HFFc6 (cell line): ENCODE data around the gene CERS6. TPM values are rescaled to one million over a fixed set of nuclear protein-coding genes. Genes with fewer than 3 reads are reported as not detected.

Experiments
- DNase-seq: peaks from one replicate; pipeline ENCODE4 v3.0.0-alpha.2; 2018
- H3K27ac Mint-ChIP-seq: 2 replicates; pipeline ENCODE4 v1.8.0; 2020; ENCODE audit warnings: mild to moderate bottlenecking, mixed read lengths
- H3K27me3 Mint-ChIP-seq: 2 replicates; pipeline ENCODE4 v1.8.0; 2021; ENCODE audit warnings: mild to moderate bottlenecking, moderate library complexity, mixed read lengths; ENCODE audit not compliant: insufficient read depth
- H3K36me3 Mint-ChIP-seq: 2 replicates; pipeline ENCODE4 v1.8.0; 2021; ENCODE audit warnings: low read depth, mixed read lengths
- H3K4me1 Mint-ChIP-seq: 2 replicates; pipeline ENCODE4 v1.8.0; 2020; ENCODE audit warnings: low read depth, mixed read lengths
- H3K4me3 Mint-ChIP-seq: 2 replicates; pipeline ENCODE4 v1.8.0; 2020; ENCODE audit warnings: mild to moderate bottlenecking, moderate library complexity, mixed read lengths
- H3K9me3 Mint-ChIP-seq: 2 replicates; pipeline ENCODE4 v1.8.0; 2020; ENCODE audit warnings: mild to moderate bottlenecking, mixed read lengths
- CTCF ChIP-seq: fragments of 200-600 bp; sonication (generic); IDR thresholded peaks from 2 replicates; pipeline ENCODE4 v1.5.0; 2021; ENCODE audit warnings: antibody characterized with exemption, mild to moderate bottlenecking
- microRNA-seq: library from miRNA; unstranded; fragments of <30 nt; microRNA quantifications from one replicate; pipeline ENCODE4, GENCODE V29; 2019
- total RNA-seq, 6 experiments: library from RNA; stranded (reverse); fragmentation: NEBNext Ultra II Directional; extraction: Animal tissue kit (Norgen Biotek cat#: 25700); gene quantifications; 2 replicates in 1 of 6; 3 replicates in 5 of 6; pipeline ENCODE4 v1.2.3, GENCODE V29; 2021

CERS6 gene
- total RNA-seq, 6 experiments from 2014 or later: 6.2 to 9.9 (median 7.5) TPM

- no peak for DNase-seq
- Mint-ChIP-seq H3K4me3 (no peak overlapping the region), H3K4me1 (peaks cover 18% of the 10 kb centered on the region), H3K27me3 (peaks cover 2% of the 10 kb centered on the region; the same call in 1 of the 2 replicates), H3K9me3 (no peaks in the 10 kb centered on the region), H3K36me3 (no peaks in the 10 kb centered on the region), H3K27ac (no peak overlapping the region)
- TF ChIP-seq CTCF: no peak
These were observed 365.9 kb downstream of the CERS6 start for GRCh38 chr2:168821992-168822391.

Small RNA genes within 50 kb of the gene (microRNA-seq; reads per million reads assigned to microRNA genes)
- gene MIR4774: not detected

Other genes with a start within 250 kb of the CERS6 start
- gene STK39, start 208.7 kb upstream of the CERS6 start, total RNA-seq: 10 to 100 TPM; 27.7 to 36.4 (median 33.4) TPM